Right lobe of liver (tissue), 4 donors: ENCODE data around the gene WT1.

Experiments used
- POLR2A ChIP-seq: fragments of 450-650 bp; IDR thresholded peaks from one replicate; pipeline ENCODE4 v1.6.1; 2017; ENCODE audit warnings: antibody characterized with exemption, mild to moderate bottlenecking
- TF ChIP-seq, protein P1 (sequence below), 4 donors: fragments of 200-600 bp in 3 of 4; fragments of 450-650 bp in 1 of 4; IDR thresholded peaks; one replicate each; pipeline versions ENCODE4 v1.5.1 to v1.8.0; 2016 to 2022; ENCODE audit warnings: antibody characterized with exemption in 4 of 4, mild to moderate bottlenecking in 2 of 4
- donor health status: DM: no; HTN: no; CAD: no.
- donor health status: DM: no; HTN: no; CAD: no.
- donor health status: DM: no; HTN: yes; CAD: no.

DNA sequence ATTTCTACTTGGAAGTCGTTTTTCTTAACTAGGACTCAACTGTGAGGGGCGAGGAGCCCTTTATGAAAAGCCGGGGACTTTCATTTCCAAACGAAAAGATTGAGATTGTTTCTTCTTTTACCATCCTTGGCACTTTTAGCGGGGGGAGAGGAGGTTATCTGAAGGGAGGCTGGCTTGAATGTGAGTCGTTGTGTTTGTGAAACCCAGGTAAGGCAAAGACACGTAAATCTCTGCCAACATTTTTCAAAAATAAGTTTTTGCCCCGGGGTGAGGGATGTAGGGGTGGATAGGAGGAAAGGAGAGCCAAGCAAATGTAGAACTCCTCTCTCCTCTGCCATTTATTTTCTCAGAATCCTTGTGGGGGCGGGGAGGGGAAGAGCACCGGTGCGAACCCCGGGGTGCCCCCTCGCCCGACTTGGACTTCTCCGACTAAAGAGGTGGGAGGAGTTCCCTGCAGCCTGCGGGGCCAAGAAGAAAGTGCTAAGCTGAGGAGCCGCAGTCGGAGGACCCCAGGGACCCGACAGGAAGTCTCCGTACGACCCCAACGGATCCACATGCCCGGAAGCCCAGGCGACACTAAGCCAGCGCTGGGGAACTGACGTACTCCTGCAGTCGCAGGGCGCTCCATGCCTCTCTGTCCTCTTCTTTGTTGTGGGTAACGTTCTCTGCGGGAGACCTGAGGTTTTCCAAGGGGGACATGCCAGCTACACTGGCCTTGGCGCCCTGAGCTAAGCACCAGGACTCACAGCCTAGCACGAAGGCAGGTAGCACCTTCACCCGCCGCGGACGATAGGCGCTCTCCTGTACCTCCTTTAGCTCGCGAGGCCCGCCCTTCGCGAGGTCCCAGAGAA is 2.4 kb upstream of the WT1 start:
- TF ChIP-seq POLR2A = no peak
- TF ChIP-seq, protein P1, sequence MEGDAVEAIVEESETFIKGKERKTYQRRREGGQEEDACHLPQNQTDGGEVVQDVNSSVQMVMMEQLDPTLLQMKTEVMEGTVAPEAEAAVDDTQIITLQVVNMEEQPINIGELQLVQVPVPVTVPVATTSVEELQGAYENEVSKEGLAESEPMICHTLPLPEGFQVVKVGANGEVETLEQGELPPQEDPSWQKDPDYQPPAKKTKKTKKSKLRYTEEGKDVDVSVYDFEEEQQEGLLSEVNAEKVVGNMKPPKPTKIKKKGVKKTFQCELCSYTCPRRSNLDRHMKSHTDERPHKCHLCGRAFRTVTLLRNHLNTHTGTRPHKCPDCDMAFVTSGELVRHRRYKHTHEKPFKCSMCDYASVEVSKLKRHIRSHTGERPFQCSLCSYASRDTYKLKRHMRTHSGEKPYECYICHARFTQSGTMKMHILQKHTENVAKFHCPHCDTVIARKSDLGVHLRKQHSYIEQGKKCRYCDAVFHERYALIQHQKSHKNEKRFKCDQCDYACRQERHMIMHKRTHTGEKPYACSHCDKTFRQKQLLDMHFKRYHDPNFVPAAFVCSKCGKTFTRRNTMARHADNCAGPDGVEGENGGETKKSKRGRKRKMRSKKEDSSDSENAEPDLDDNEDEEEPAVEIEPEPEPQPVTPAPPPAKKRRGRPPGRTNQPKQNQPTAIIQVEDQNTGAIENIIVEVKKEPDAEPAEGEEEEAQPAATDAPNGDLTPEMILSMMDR (IDR thresholded peaks at IDR 0.05) = no peak
